Testis (tissue), 3 donors: ENCODE measurements around the gene ZMIZ1. TPM values are rescaled to one million over a fixed set of nuclear protein-coding genes. Genes with fewer than 3 reads are reported as not detected.

Experiments
- DNase-seq: peaks from one replicate; pipeline ENCODE4 v3.0.0-alpha.2; 2019
- H3K27ac ChIP-seq, 2 donors: fragments of 200-600 bp; sonication (generic); one replicate each; pipeline ENCODE4 v1.5.1; 2019
- H3K27me3 ChIP-seq: fragments of 200-600 bp; sonication (generic); one replicate; pipeline ENCODE4 v1.5.1; 2019
- H3K36me3 ChIP-seq: fragments of 200-600 bp; sonication (generic); one replicate; pipeline ENCODE4 v1.5.1; 2017; ENCODE audit warnings: low read depth; ENCODE audit errors: missing control alignments
- H3K4me1 ChIP-seq: fragments of 200-600 bp; sonication (generic); one replicate; pipeline ENCODE4 v1.5.1; 2019
- H3K4me3 ChIP-seq, 2 donors: fragments of 200-600 bp; sonication (generic); one replicate each; pipeline ENCODE4 v1.5.1; 2017 to 2019
- H3K9me3 ChIP-seq: fragments of 200-600 bp; sonication (generic); one replicate; pipeline ENCODE4 v1.5.1; 2017
- POLR2A ChIP-seq: fragments of 450-650 bp; IDR thresholded peaks from one replicate; pipeline ENCODE4 v1.6.1; 2017; ENCODE audit warnings: antibody characterized with exemption, mild to moderate bottlenecking, moderate library complexity
- WGBS, 2 donors: methylation state at CpG; one replicate each; pipeline ENCODE4 v1.1.5; 2018; 5-methylcytosine and 5-hydroxymethylcytosine counted together
- intact Hi-C: fragments of 100-400 bp; cut with DNase I; formaldehyde crosslinking; loops from one replicate; pipeline ENCODE4 v1.15.1; 2023; ENCODE audit warnings: low total_unique reads
- polyA plus RNA-seq: library from polyadenylated mRNA; stranded (reverse); fragments of 350-450 nt; fragmentation: Illumina TruSeq; extraction: RNeasy Lipid Tissue Mini Kit (QIAGEN cat#74804); gene quantifications from one replicate; pipeline ENCODE4 v1.2.3, GENCODE V29; 2014; ENCODE audit warnings: low read depth, low replicate concordance; ENCODE audit not compliant: insufficient read depth
- total RNA-seq, 2 donors: library from RNA; depleted of rRNA; stranded (reverse); fragments of >200 nt; gene quantifications; one replicate each; pipeline ENCODE4 v1.2.3, GENCODE V29; 2016
- TF ChIP-seq, protein P1 (sequence below), 3 experiments: fragments of 450-650 bp in 2 of 3; fragments of 200-600 bp in 1 of 3; sonication (generic) in 1 of 3; IDR thresholded peaks; one replicate each; pipeline ENCODE4 v1.5.1; 2016 to 2019; ENCODE audit warnings: antibody characterized with exemption in 3 of 3, mild to moderate bottlenecking in 2 of 3, moderate library complexity in 1 of 3

Gene ZMIZ1
- total and polyA plus RNA-seq, 3 donors from 2014 or later: 15.2 to 22.0 (median 18.8) TPM

GRCh38 chr10:79186486-79187120 is 117.8 kb downstream of the ZMIZ1 start:
- WGBS, 2 donors: 59 to 72% methylated on average over 7 of the region's 7 CpGs
- H3K36me3 ChIP-seq: no peaks in the 10 kb centered on the region
- no peaks in the 10 kb centered on the region for H3K27me3 ChIP-seq
- H3K4me1 ChIP-seq: peaks cover 51% of the 10 kb centered on the region
- H3K9me3 ChIP-seq: no peaks in the 10 kb centered on the region
- intact Hi-C loops: no loop called here
- H3K27ac ChIP-seq: peak overlapping the region in 1 of 2 donors; percentile 64
- TF ChIP-seq POLR2A: no peak
- TF ChIP-seq, protein P1, sequence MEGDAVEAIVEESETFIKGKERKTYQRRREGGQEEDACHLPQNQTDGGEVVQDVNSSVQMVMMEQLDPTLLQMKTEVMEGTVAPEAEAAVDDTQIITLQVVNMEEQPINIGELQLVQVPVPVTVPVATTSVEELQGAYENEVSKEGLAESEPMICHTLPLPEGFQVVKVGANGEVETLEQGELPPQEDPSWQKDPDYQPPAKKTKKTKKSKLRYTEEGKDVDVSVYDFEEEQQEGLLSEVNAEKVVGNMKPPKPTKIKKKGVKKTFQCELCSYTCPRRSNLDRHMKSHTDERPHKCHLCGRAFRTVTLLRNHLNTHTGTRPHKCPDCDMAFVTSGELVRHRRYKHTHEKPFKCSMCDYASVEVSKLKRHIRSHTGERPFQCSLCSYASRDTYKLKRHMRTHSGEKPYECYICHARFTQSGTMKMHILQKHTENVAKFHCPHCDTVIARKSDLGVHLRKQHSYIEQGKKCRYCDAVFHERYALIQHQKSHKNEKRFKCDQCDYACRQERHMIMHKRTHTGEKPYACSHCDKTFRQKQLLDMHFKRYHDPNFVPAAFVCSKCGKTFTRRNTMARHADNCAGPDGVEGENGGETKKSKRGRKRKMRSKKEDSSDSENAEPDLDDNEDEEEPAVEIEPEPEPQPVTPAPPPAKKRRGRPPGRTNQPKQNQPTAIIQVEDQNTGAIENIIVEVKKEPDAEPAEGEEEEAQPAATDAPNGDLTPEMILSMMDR (IDR thresholded peaks at IDR 0.05): no peak
- H3K4me3 ChIP-seq: no peak overlapping the region
- DNase-seq: no peak

DNA sequence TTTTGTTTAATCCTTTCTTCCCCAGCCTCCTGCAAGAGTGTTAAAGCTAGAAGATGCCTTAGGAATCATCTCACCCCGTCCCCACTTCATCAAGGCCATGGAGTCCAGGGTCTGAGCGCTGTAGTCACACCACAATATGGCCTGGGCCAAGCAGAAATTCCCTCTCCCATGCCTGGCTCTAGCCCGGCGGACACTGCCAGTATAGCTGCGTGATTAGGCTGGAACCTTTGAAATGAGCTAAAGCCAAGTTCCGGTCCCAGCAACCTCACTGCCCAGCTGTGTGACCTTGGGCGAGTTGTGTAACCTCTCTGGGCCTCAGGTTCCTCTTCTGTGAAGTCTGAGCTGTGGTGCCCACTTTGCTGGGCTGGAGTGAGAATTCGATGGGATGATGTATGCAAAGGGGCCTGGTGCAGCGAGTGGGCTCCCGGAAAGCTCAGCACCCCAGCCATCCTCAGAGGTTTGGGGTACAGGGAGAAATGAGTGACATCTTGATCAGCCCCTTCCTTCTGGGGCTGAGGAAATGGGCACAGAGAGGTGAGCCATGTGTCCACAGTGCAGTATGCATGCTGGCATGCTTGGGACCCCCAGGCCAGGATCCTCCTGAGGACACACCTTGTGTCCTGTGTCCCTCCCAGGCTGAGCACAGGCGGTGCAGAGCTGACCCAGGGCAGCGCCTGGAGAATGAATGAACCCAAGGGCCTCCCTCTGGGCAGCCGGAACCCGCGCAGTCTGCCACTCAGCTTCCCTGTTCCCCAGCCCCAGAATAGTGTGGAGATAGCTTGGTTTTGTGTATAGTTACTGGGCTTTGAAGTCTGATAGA is 118.6 kb downstream of the ZMIZ1 start:
- peaks cover 44% of the 10 kb centered on the region for H3K4me1 ChIP-seq
- intact Hi-C loops: no loop called here
- 73 to 81% methylated on average over 15 of the region's 15 CpGs for WGBS, 2 donors
- no peaks in the 10 kb centered on the region for H3K36me3 ChIP-seq
- H3K27me3 ChIP-seq: no peaks in the 10 kb centered on the region
- TF ChIP-seq POLR2A: no peak
- TF ChIP-seq, protein P1 (IDR thresholded peaks at IDR 0.05): no peak
- no peak overlapping the region for H3K27ac ChIP-seq
- no peaks in the 10 kb centered on the region for H3K9me3 ChIP-seq
- DNase-seq: no peak
- no peak overlapping the region for H3K4me3 ChIP-seq

GRCh38 chr10:79188154-79188965 is 119.6 kb downstream of the ZMIZ1 start:
- 69 to 71% methylated on average over 5 to 14 of the region's 14 CpGs for WGBS, 2 donors
- DNase-seq: peak; percentile 45
- Histone ChIP-seq H3K36me3 (no peaks in the 10 kb centered on the region), H3K27ac (peak overlapping the region; percentile 25 to 53), H3K27me3 (no peaks in the 10 kb centered on the region), H3K9me3 (no peaks in the 10 kb centered on the region), H3K4me1 (peaks cover 43% of the 10 kb centered on the region), H3K4me3 (no peak overlapping the region)
- TF ChIP-seq, protein P1 (IDR thresholded peaks at IDR 0.05): no peak
- TF ChIP-seq POLR2A: no peak
- intact Hi-C loops: no loop called here

GRCh38 chr10:79189181-79189580 is 120.4 kb downstream of the ZMIZ1 start:
- H3K4me1 ChIP-seq: peaks cover 35% of the 10 kb centered on the region
- WGBS, 2 donors: 85 to 97% methylated on average over 3 to 4 of the region's 4 CpGs

More at GRCh38 chr10:79189181-79189580, 120.4 kb downstream of the ZMIZ1 start:
- Histone ChIP-seq H3K9me3 (no peaks in the 10 kb centered on the region), H3K27me3 (no peaks in the 10 kb centered on the region), H3K27ac (no peak overlapping the region), H3K36me3 (no peaks in the 10 kb centered on the region), H3K4me3 (no peak overlapping the region)
- intact Hi-C loops: no loop called here
- no peak for TF ChIP-seq POLR2A
- TF ChIP-seq, protein P1 (IDR thresholded peaks at IDR 0.05): no peak
- DNase-seq: no peak
